Occipital lobe (tissue), 3 donors: ENCODE results near the gene FCHSD2. TPM values are rescaled to one million over a fixed set of nuclear protein-coding genes. Genes with fewer than 3 reads are reported as not detected.
"Not testable (repeated sequence)": the region's sequence is repeated elsewhere in the genome, so short reads cannot be mapped to it uniquely, and the experiment has no call there.

ENCODE experiments used
- DNase-seq: peaks from one replicate; lab custom pipeline; 2025; lab: John Stamatoyannopoulos, UW
- small RNA-seq: library from RNA; depleted of rRNA; stranded (forward); fragments of <200 nt; gene quantifications from one replicate; pipeline ENCODE3, GENCODE V24; 2014
- total RNA-seq: library from RNA; depleted of rRNA; stranded (reverse); fragments of >200 nt; gene quantifications from one replicate; pipeline ENCODE4 v1.2.3, GENCODE V29; 2014

Gene FCHSD2
- total RNA-seq, 1 donor from 2014 or later: 46.6 TPM

- no peak for DNase-seq
Observed at GRCh38 chr11:72807021-72807693, 335.0 kb downstream of the FCHSD2 start.

- DNase-seq: not testable (repeated sequence)
Observed at GRCh38 chr11:72806378-72806777, 335.7 kb downstream of the FCHSD2 start.

- DNase-seq: no peak
Observed at GRCh38 chr11:72805216-72805615, 336.9 kb downstream of the FCHSD2 start.

GRCh38 chr11:72802822-72803221 is 339.3 kb downstream of the FCHSD2 start:
- no peak for DNase-seq

GRCh38 chr11:72799441-72799840 is 342.7 kb downstream of the FCHSD2 start:
- no peak for DNase-seq

GRCh38 chr11:72798361-72798760 is 343.8 kb downstream of the FCHSD2 start:
- DNase-seq: no peak

- DNase-seq: peak; percentile 92
Observed at GRCh38 chr11:72793425-72794367, 348.4 kb downstream of the FCHSD2 start, which contains the start of gene STARD10. Gene STARD10, minus strand, starts transcription at chr11:72794047. Its CDS starts 12,866 bp downstream, at chr11:72781181.

- no peak for DNase-seq
Observed at GRCh38 chr11:72793076-72793424, 349.1 kb downstream of the FCHSD2 start.

- DNase-seq: no peak
Observed at GRCh38 chr11:72792437-72793021, 349.6 kb downstream of the FCHSD2 start.

- DNase-seq: not testable (repeated sequence)
Observed at GRCh38 chr11:72791228-72791627, 350.9 kb downstream of the FCHSD2 start.

- peak; percentile 78 for DNase-seq
Observed at GRCh38 chr11:72789493-72790131, 352.5 kb downstream of the FCHSD2 start.

- no peak for DNase-seq
Observed at GRCh38 chr11:72788241-72788640, 353.9 kb downstream of the FCHSD2 start.

- no peak for DNase-seq
Observed at GRCh38 chr11:72787216-72788104, 354.7 kb downstream of the FCHSD2 start.

Small RNA genes within 50 kb of the gene (small RNA-seq; reads per million reads assigned to genes)
- not detected for gene RNU6-672P

Other genes with a start within 250 kb of the FCHSD2 start
- gene P2RY2, start 76.0 kb upstream of the FCHSD2 start, total RNA-seq: not detected
- gene P2RY6, start 130.0 kb upstream of the FCHSD2 start, total RNA-seq: not detected
- 19.2 TPM for gene ARHGEF17, start 166.0 kb upstream of the FCHSD2 start, total RNA-seq
- gene RELT, start 234.1 kb upstream of the FCHSD2 start, total RNA-seq: 1.6 TPM